NB4 (cell line): ENCODE results near the gene GALNT14.

Experiments
- CTCF ChIP-seq: IDR thresholded peaks from one replicate; pipeline ENCODE4 v1.5.1; 2012; ENCODE audit warnings: low read depth, low read length
- MAX ChIP-seq: IDR thresholded peaks from 2 replicates; pipeline ENCODE4 v1.6.1; 2011; ENCODE audit warnings: low read depth, low read length
- MYC ChIP-seq: IDR thresholded peaks from 2 replicates; pipeline ENCODE4 v1.6.1; 2011; ENCODE audit warnings: low read depth, low read length
- POLR2A ChIP-seq: IDR thresholded peaks from 2 replicates; pipeline ENCODE4 v1.6.1; 2011; ENCODE audit warnings: mild to moderate bottlenecking; ENCODE audit not compliant: insufficient read length; ENCODE audit errors: extremely low read depth

GRCh38 chr2:31101701-31102100 is 36.5 kb downstream of the GALNT14 start:
- TF ChIP-seq CTCF: no peak
- TF ChIP-seq POLR2A: no peak
- TF ChIP-seq MAX: no peak
- TF ChIP-seq MYC: no peak
